K562 (cell line): ENCODE results near the gene IGF2R. TPM values are rescaled to one million over a fixed set of nuclear protein-coding genes. Genes with fewer than 3 reads are reported as not detected.

ENCODE experiments used
- ATAC-seq: fragments of 200-7000 bp; cut with Tn5 transposase; 3 replicates; pipeline ENCODE4 v1.9.1; 2020; ENCODE audit warnings: moderate library complexity
- BruUV-seq: library from RNA; stranded (reverse); fragments of 400-500 nt; replicated peaks from 2 replicates; lab custom pipeline; 2021; lab: Mats Ljungman, UMichigan
- CTCF ChIA-PET: fragments of 300-600 bp; formaldehyde crosslinking; extraction: SDS; loops from one replicate; lab custom pipeline; 2021; ENCODE audit warnings: low intra/inter-chr PET ratio; lab: Yijun Ruan, JAX
- POLR2A ChIA-PET: fragments of 300-600, 350-650 bp; sonication (Branson Sonifier 250); formaldehyde crosslinking; extraction: SDS; loops from one replicate; lab custom pipeline; 2021; ENCODE audit warnings: antibody characterized with exemption, inconsistent platforms; lab: Yijun Ruan, JAX
- DNase-seq, 4 experiments: peaks; one replicate each; pipeline versions ENCODE4 v3.0.0 to v3.0.0-alpha.2; 2011 to 2018; ENCODE audit warnings: low spot score in 3 of 4, mixed read lengths in 3 of 4; ENCODE audit errors: extremely low read depth in 1 of 4
- FAIRE-seq: peaks from 2 replicates; lab custom pipeline; 2011; peaks lifted over from hg19 to GRCh38; lab: Jason Lieb, UNC
- H2AFZ ChIP-seq: 2 replicates; pipeline ENCODE4 v1.6.0; 2011; ENCODE audit warnings: low read depth, low read length, control low read depth, inconsistent platforms
- H3K27ac ChIP-seq: fragments of 200-600 bp; 3 replicates; pipeline ENCODE4 v1.8.0; 2011; ENCODE audit warnings: low read depth, mild to moderate bottlenecking, control low read depth, inconsistent platforms, low read length, moderate library complexity, mixed read lengths; ENCODE audit errors: extremely low read depth
- H3K27me3 ChIP-seq, 2 experiments: fragments of 300-600 bp in 1 of 2; 2 replicates in 1 of 2; 3 replicates in 1 of 2; pipeline versions ENCODE4 v1.6.0 to v1.8.0; 2011; ENCODE audit warnings: inconsistent platforms in 2 of 2, low read length in 2 of 2, mild to moderate bottlenecking in 1 of 2, mixed read lengths in 1 of 2, moderate library complexity in 1 of 2; ENCODE audit not compliant: control insufficient read depth in 2 of 2, insufficient read depth in 2 of 2
- H3K36me3 ChIP-seq: fragments of 300-600 bp; 3 replicates; pipeline ENCODE4 v1.8.0; 2011; ENCODE audit warnings: mild to moderate bottlenecking, low read length, inconsistent platforms; ENCODE audit not compliant: control insufficient read depth, insufficient read depth
- H3K4me1 ChIP-seq, 2 experiments: fragments of 200-600 bp in 1 of 2; replicated peaks in 1 of 2; 2 replicates in 1 of 2; 3 replicates in 1 of 2; pipeline versions ENCODE4 v1.5.1 to v1.8.0; 2011; ENCODE audit warnings: inconsistent platforms in 2 of 2, low read length in 2 of 2, mild to moderate bottlenecking in 1 of 2, mixed read lengths in 1 of 2, moderate library complexity in 1 of 2; ENCODE audit not compliant: control insufficient read depth in 2 of 2, insufficient read depth in 2 of 2
- H3K4me2 ChIP-seq: 2 replicates; pipeline ENCODE4 v1.6.1; 2011; ENCODE audit warnings: low read length, control low read depth, inconsistent platforms, mixed read lengths; ENCODE audit not compliant: insufficient read depth
- H3K4me3 ChIP-seq: fragments of 200-600 bp; sonication (generic), shearing (Covaris generic); 2 replicates; pipeline ENCODE4 v1.5.1; 2016; ENCODE audit warnings: control low read depth, inconsistent platforms
- H3K79me2 ChIP-seq: fragments of 200-600 bp; 3 replicates; pipeline ENCODE4 v1.8.0; 2011; ENCODE audit warnings: low read length, inconsistent platforms; ENCODE audit not compliant: control insufficient read depth, insufficient read depth
- H3K9ac ChIP-seq, 2 experiments: 2 replicates each; pipeline versions ENCODE4 v1.6.0 to v1.6.1; 2011; ENCODE audit warnings: low read depth in 2 of 2, low read length in 2 of 2, control low read depth in 1 of 2, inconsistent platforms in 1 of 2, mild to moderate bottlenecking in 1 of 2, mixed read lengths in 1 of 2; ENCODE audit not compliant: insufficient read depth in 1 of 2
- H3K9me1 ChIP-seq: one replicate; pipeline ENCODE4 v1.6.0; 2011; ENCODE audit warnings: inconsistent platforms, mild to moderate bottlenecking, low read length, moderate library complexity; ENCODE audit not compliant: control insufficient read depth, insufficient read depth
- H3K9me3 ChIP-seq: replicated peaks from 2 replicates; pipeline ENCODE4 v1.5.1; 2011; ENCODE audit warnings: low read depth, low read length, inconsistent platforms; ENCODE audit not compliant: control insufficient read depth, insufficient read depth
- H4K20me1 ChIP-seq: replicated peaks from 2 replicates; pipeline ENCODE4 v1.6.1; 2011; ENCODE audit warnings: low read length, inconsistent platforms, mixed read lengths; ENCODE audit not compliant: control insufficient read depth, insufficient read depth
- ARNT ChIP-seq, 2 experiments: fragments of 450-650 bp; IDR thresholded peaks; 2 replicates each; pipeline ENCODE4 v1.6.1; 2016; ENCODE audit warnings: mild to moderate bottlenecking in 1 of 2
- BCLAF1 ChIP-seq, 2 experiments: fragments of 450-650 bp in 1 of 2; IDR thresholded peaks; 2 replicates each; pipeline ENCODE4 v1.6.1; 2011 to 2017; ENCODE audit warnings: low read depth in 2 of 2, antibody characterized with exemption in 1 of 2, borderline replicate concordance in 1 of 2, low read length in 1 of 2, mild to moderate bottlenecking in 1 of 2, mixed read lengths in 1 of 2; ENCODE audit not compliant: control insufficient read depth in 1 of 2
- BRD9 ChIP-seq: fragments of 450-650 bp; IDR thresholded peaks from 2 replicates; pipeline ENCODE4 v1.6.1; 2018; ENCODE audit warnings: low read depth; ENCODE audit not compliant: partially characterized antibody
- COPS2 ChIP-seq: fragments of 450-650 bp; conservative IDR thresholded peaks from 2 replicates; pipeline ENCODE4 v1.6.1; 2016; ENCODE audit warnings: mild to moderate bottlenecking, moderate library complexity
- HEY1 ChIP-seq: fragments of 250-450 bp; sonication (Bioruptor Pico); IDR thresholded peaks from 2 replicates; pipeline ENCODE4 v1.5.0; 2020; ENCODE audit warnings: mild to moderate bottlenecking, moderate library complexity, borderline replicate concordance
- ID3 ChIP-seq, 2 experiments: fragments of 250-450 bp in 1 of 2; fragments of 450-650 bp in 1 of 2; sonication (Bioruptor Pico) in 1 of 2; IDR thresholded peaks; 2 replicates each; pipeline versions ENCODE4 v1.6.1 to v1.8.0; 2016 to 2021; ENCODE audit warnings: mild to moderate bottlenecking in 2 of 2, moderate library complexity in 2 of 2, missing compliant biosample characterization in 1 of 2, missing genetic modification characterization in 1 of 2
- IRF2 ChIP-seq: sonication (generic); formaldehyde crosslinking; IDR thresholded peaks from 2 replicates; pipeline ENCODE4 v1.8.1; 2022; ENCODE audit warnings: mild to moderate bottlenecking, missing genetic modification reagents
- NFYB ChIP-seq: IDR thresholded peaks from 2 replicates; pipeline ENCODE4 v1.6.1; 2011; ENCODE audit warnings: mild to moderate bottlenecking, moderate library complexity; ENCODE audit not compliant: insufficient read length; ENCODE audit errors: extremely low read depth
- SLC30A9 ChIP-seq: fragments of 250-450 bp; sonication (Bioruptor Pico); IDR thresholded peaks from 2 replicates; pipeline ENCODE4 v1.8.0; 2022; ENCODE audit warnings: mild to moderate bottlenecking, moderate library complexity
- SRSF9 ChIP-seq: fragments of 200-400 bp; formaldehyde crosslinking; IDR thresholded peaks from 2 replicates; pipeline ENCODE4 v1.6.1; 2017; ENCODE audit warnings: low read depth, low read length, borderline replicate concordance
- TAF15 ChIP-seq: fragments of 200-400 bp; formaldehyde crosslinking; IDR thresholded peaks from 2 replicates; pipeline ENCODE4 v1.6.1; 2017; ENCODE audit warnings: mild to moderate bottlenecking, low read depth, low read length, moderate library complexity
- ZNF165 ChIP-seq: fragments of 250-450 bp; sonication (Bioruptor Pico); IDR thresholded peaks from 2 replicates; pipeline ENCODE4 v1.4.0; 2020; ENCODE audit warnings: borderline replicate concordance
- ZNF75A ChIP-seq: fragments of 450-650 bp; formaldehyde crosslinking; IDR thresholded peaks from 2 replicates; pipeline ENCODE4 v1.4.0; 2020; ENCODE audit warnings: mild to moderate bottlenecking
- ZSCAN32 ChIP-seq: fragments of 450-650 bp; formaldehyde crosslinking; IDR thresholded peaks from 2 replicates; pipeline ENCODE4 v1.4.0; 2020; ENCODE audit warnings: mild to moderate bottlenecking, moderate library complexity
- WGBS: fragments of 100-300 bp; shearing (Covaris generic); methylation state at CpG from one replicate; pipeline ENCODE4 v1.1.6; 2016; ENCODE audit warnings: low coverage, mixed read lengths; ENCODE audit not compliant: insufficient coverage; ENCODE audit errors: missing lambda C conversion rate; 5-methylcytosine and 5-hydroxymethylcytosine counted together
- in situ Hi-C: fragments of 300-500 bp; cut with MboI; formaldehyde crosslinking; loops from 4 replicates; pipeline ENCODE4 v1.15.0; 2018; ENCODE audit warnings: inconsistent platforms, mixed read lengths
- intact Hi-C: fragments of 100-400 bp; cut with micrococcal nuclease; formaldehyde crosslinking; loops from 2 replicates; pipeline ENCODE4 v1.14.2; 2022
- polyA plus RNA-seq, 8 experiments: library from polyadenylated mRNA; depleted of rRNA in 4 of 8; stranded (reverse) in 5 of 8; unstranded in 3 of 8; fragments of >200 nt; fragmentation: Nextera tagmentation in 2 of 8; fragmentation: Illumina TruSeq in 1 of 8; extraction: Ambion mirVana in 2 of 8; extraction: Trizol in 1 of 8; gene quantifications; 2 replicates each; pipeline versions ENCODE4 v1.2.1 to v1.2.3, GENCODE V29; 2011 to 2014; ENCODE audit warnings: inconsistent platforms in 1 of 8, missing spikeins in 1 of 8
- total RNA-seq, 7 experiments: library from RNA; depleted of rRNA in 6 of 7; stranded (reverse); fragments of >200 nt in 6 of 7; fragmentation: Illumina TruSeq in 2 of 7; extraction: Trizol in 2 of 7; gene quantifications; 2 replicates each; pipeline versions ENCODE4 v1.2.1 to v1.2.3, GENCODE V29; 2011 to 2021; ENCODE audit warnings: low replicate concordance in 1 of 7
- TF ChIP-seq, protein P1 (sequence below): conservative IDR thresholded peaks from 2 replicates; pipeline ENCODE4 v1.6.1; 2011; ENCODE audit warnings: low read depth, mild to moderate bottlenecking, low read length; ENCODE audit not compliant: control insufficient read depth
- TF ChIP-seq, protein P2 (sequence below): fragments of 250-450 bp; sonication (Bioruptor Pico); IDR thresholded peaks from 2 replicates; pipeline ENCODE4 v1.5.0; 2021

The IGF2R gene
- total and polyA plus RNA-seq, 9 of the 15 experiments (the other 6 are each of a cell fraction or from before 2014, with no cell fraction given): 3.5 to 92.3 (median 34.5) TPM

DNA sequence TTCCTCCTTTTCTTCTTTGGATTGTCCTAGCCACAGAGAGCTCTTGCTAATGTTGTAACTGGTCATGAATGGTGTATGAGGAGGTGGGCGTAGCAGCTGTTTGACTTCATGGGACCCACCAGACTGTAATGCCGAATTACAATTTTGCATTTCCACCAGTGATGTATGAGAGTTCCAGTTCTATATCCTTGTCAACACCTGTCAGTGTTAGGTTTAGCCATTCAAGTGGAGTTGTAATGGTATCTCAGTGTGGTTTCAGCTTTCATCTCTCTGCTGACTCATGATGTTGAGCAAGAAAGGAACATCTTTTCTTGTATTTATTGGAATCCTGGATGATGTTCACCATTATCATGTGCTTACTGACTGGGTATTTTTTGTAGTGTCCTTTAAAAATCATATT, 5.1 kb downstream of the IGF2R start:
- ATAC-seq: peak; percentile 63
- intact Hi-C loops: loop anchor here (5.0 to 10.0 kb wide), 3 partner anchors 53 to 249 kb away; partner anchors contain the start of gene WTAP
- TF ChIP-seq, protein P1, sequence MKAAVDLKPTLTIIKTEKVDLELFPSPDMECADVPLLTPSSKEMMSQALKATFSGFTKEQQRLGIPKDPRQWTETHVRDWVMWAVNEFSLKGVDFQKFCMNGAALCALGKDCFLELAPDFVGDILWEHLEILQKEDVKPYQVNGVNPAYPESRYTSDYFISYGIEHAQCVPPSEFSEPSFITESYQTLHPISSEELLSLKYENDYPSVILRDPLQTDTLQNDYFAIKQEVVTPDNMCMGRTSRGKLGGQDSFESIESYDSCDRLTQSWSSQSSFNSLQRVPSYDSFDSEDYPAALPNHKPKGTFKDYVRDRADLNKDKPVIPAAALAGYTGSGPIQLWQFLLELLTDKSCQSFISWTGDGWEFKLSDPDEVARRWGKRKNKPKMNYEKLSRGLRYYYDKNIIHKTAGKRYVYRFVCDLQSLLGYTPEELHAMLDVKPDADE: no peak
- TF ChIP-seq ZSCAN32 (CRISPR knock-in tag) (no peak), HEY1 (CRISPR knock-in tag) (no peak), SLC30A9 (CRISPR knock-in tag) (no peak), IRF2 (CRISPR knock-in tag) (no peak), ZNF165 (CRISPR knock-in tag) (no peak), TAF15 (no peak), COPS2 (no peak), ZNF75A (CRISPR knock-in tag) (no peak), ID3 (CRISPR knock-in tag; IDR thresholded peaks at IDR 0.05) (no peak), ID3 (tag; IDR thresholded peaks at IDR 0.05) (0 out of 2 replicates have a peak, but pooled peaks have one; percentile 50), BCLAF1 (IDR thresholded peaks at IDR 0.05; ENCODE audit: borderline replicate concordance in 1 of 2, control insufficient read depth in 1 of 2, low read depth in 2 of 2, low read length in 1 of 2) (0 out of 4 replicates have a peak, but pooled peaks of 1 of the 2 experiments have one; percentile 49), BRD9 (no peak), NFYB (no peak), SRSF9 (no peak), ARNT (IDR thresholded peaks at IDR 0.05) (peak in 1 of 2 experiments; percentile 15; a peak in 1 of 4 replicates)
- TF ChIP-seq, protein P2, sequence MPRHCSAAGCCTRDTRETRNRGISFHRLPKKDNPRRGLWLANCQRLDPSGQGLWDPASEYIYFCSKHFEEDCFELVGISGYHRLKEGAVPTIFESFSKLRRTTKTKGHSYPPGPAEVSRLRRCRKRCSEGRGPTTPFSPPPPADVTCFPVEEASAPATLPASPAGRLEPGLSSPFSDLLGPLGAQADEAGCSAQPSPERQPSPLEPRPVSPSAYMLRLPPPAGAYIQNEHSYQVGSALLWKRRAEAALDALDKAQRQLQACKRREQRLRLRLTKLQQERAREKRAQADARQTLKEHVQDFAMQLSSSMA (CRISPR knock-in tag): no peak

More for the DNA sequence above, 5.1 kb downstream of the IGF2R start:
- FAIRE-seq: peak; percentile 91
- H4K20me1 ChIP-seq: peaks cover 44% of the 10 kb centered on the region
- CTCF ChIA-PET: no interaction called here
- H3K27ac ChIP-seq: peak overlapping the region; percentile 90
- H3K9me1 ChIP-seq: peaks cover 8% of the 10 kb centered on the region
- no peak overlapping the region for H2AFZ ChIP-seq
- in situ Hi-C loops: no loop called here
- peaks cover 62 to 73% of the 10 kb centered on the region in 2 experiments for H3K4me1 ChIP-seq
- H3K4me2 ChIP-seq: peak overlapping the region; percentile 74
- no peaks in the 10 kb centered on the region for H3K27me3 ChIP-seq
- no peak overlapping the region for H3K4me3 ChIP-seq
- BruUV-seq: no TSS peak
- 0% methylated on average over 2 of the region's 2 CpGs for WGBS
- H3K79me2 ChIP-seq: peaks cover 99% of the 10 kb centered on the region
- H3K9ac ChIP-seq: peak overlapping the region in 1 of 2 experiments; percentile 82; a peak in 1 of 4 replicates
- no peaks in the 10 kb centered on the region for H3K9me3 ChIP-seq
- peak in 2 of 4 experiments; percentile 69 to 84 for DNase-seq
- POLR2A ChIA-PET: interaction anchor here (0.6 to 5.6 kb wide), 10 partner anchors 7 to 282 kb away, joined by 3 to 84 read pairs (median 4); no protein-coding TSS in a partner anchor
- peaks cover 21% of the 10 kb centered on the region for H3K36me3 ChIP-seq
